Measurements from ENCODE around the gene TET1.
"Not testable (repeated sequence)": the region's sequence is repeated elsewhere in the genome, so short reads cannot be mapped to it uniquely, and the experiment has no call there.

Gene TET1

DNA sequence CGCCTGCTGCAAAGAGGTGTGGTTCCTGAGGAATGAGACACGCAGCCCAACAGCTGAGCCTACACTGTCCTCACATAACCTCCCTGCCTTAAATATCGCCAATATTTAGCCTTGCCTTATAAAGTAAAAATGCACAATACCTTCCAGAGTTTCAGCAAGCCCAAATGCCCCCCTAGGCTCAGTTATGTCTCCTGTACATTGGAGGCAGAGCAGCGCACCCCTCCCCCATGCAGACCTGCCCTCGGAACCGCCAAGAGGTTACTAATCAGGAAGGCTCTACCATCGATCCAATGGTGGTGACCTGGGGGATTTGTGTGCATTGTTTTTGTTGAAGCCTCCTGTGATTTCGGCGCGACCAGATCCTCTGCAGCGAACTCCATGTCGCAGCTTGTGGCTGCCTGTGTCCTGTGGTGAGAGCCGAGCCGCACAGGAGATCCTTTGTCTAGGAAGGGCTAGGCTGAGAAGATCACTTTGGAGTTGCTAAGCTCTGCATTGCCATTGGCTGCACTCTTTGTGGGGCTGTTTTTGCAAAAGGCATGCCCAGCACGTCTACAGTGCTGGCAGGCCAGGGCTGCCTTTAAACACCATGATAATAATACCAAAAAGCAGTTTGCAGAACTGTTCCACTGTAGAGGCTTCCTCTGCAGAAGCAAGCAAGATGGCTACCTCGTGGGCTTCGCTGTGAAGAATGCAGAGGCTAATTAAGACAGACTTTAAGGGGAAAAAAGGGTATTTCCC lies 40.1 kb downstream of the TET1 start:
- TF ChIP-seq, protein P1, sequence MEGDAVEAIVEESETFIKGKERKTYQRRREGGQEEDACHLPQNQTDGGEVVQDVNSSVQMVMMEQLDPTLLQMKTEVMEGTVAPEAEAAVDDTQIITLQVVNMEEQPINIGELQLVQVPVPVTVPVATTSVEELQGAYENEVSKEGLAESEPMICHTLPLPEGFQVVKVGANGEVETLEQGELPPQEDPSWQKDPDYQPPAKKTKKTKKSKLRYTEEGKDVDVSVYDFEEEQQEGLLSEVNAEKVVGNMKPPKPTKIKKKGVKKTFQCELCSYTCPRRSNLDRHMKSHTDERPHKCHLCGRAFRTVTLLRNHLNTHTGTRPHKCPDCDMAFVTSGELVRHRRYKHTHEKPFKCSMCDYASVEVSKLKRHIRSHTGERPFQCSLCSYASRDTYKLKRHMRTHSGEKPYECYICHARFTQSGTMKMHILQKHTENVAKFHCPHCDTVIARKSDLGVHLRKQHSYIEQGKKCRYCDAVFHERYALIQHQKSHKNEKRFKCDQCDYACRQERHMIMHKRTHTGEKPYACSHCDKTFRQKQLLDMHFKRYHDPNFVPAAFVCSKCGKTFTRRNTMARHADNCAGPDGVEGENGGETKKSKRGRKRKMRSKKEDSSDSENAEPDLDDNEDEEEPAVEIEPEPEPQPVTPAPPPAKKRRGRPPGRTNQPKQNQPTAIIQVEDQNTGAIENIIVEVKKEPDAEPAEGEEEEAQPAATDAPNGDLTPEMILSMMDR (IDR thresholded peaks at IDR 0.05; ENCODE audit: low read depth, low read length, missing control alignments): no peak
- peak overlapping the region; percentile 41 for H3K4me3 ChIP-seq (replicated peaks; ENCODE audit: low read depth, low read length)
- no peak for DNase-seq (ENCODE audit: extremely low read depth, low read depth)

DNA sequence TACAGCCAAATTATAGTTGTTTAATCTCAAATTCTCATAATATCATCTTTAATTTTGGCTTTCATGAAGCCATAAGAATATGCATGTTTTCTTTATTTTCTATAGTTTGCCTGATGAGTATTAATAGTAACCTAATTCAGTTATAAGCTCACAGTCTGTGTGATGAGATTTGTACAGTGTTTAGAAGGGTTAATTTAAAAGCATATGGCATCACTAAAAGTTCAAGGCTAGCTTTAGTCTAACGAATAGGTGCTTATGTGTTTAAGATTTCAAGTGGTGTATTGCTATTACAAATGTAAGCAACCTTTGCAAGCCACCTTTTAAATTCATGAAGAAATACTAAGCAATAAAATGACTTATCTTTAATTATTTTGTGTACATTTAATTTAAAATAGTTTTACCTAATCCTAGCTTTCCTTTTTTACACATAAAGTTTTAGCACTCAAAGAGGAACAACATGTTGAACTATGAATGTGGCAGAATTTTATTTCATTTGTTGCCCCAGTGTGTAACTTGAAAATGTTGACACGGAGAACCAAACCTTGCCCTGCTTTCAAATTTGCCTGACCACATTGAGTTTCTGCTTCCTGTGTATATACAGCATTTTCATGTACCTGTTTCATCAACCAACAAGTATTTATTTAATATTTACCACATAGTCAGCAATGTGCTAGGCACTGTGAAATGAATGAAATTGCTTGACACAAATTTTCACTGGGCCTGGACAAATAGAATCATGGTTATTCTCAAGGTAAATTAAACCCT lies 41.5 kb downstream of the TET1 start:
- no peak for DNase-seq (ENCODE audit: extremely low read depth, low read depth)
- H3K4me3 ChIP-seq (replicated peaks; ENCODE audit: low read depth, low read length): no peak overlapping the region

DNA sequence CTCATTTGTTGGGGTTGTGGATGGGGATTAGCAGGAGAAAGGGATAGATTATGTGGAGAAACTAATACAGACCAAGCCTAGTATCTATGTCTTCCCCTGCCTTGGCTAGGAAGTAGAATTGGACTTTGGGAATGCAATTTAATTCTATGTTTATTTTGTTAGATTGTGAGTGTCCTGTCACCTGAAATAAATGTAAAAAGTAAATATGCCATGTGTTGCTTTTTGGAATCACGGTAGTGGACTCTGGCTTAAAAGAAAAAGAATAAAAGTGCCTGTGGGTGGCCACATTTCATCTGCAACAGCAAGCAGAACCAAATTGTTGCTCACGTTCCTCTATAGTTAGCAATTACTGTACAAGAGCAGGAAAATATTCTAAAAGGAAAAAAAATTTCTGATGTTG lies 42.3 kb downstream of the TET1 start:
- TF ChIP-seq, protein P1 (IDR thresholded peaks at IDR 0.05; ENCODE audit: low read depth, low read length, missing control alignments): no peak
- DNase-seq (ENCODE audit: extremely low read depth, low read depth): no peak
- H3K4me3 ChIP-seq (replicated peaks; ENCODE audit: low read depth, low read length): no peak overlapping the region

More for the DNA sequence above, 41.5 kb downstream of the TET1 start:
- TF ChIP-seq, protein P1 (IDR thresholded peaks at IDR 0.05; ENCODE audit: low read depth, low read length, missing control alignments): no peak

DNA sequence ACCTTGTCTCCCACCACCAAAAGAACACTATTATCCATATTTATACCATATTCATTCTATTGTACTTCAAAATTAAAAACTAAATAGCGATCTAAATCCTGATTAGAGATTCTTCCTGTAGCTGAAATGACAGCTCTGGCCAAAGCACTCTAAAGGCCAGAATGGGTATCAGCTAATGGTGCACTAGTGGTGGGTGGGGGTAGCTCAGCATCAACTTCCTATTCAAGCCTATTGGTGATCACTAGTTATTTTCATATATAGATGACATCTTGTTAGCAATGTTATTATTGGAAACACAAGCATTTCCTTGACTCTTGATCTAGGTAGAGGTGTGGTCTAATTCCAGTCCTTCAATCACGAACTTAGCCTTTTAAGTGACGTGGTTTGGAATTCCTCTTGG lies 43.6 kb downstream of the TET1 start:
- DNase-seq (ENCODE audit: extremely low read depth, low read depth): no peak
- no peak overlapping the region for H3K4me3 ChIP-seq (replicated peaks; ENCODE audit: low read depth, low read length)
- TF ChIP-seq, protein P1 (IDR thresholded peaks at IDR 0.05; ENCODE audit: low read depth, low read length, missing control alignments): no peak

DNA sequence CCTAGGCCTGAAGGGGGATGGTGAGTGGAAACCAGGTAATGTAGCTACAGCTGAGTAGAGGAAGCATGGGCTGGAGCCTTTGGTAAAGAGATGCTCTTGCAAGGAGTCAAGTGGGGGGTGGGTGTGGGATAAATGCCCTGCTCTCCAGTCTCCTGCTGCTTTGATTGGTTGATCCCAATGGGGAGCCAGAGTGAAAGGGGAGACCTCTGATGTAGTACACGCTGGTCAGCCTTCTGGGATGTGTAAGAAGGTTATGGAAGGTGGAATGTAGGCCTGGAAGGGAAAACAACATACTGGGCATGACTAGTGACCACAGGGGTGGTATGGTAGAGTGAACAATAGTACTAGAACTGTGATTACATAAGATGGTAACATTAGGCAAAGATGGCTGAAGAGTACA lies 44.3 kb downstream of the TET1 start:
- TF ChIP-seq, protein P1 (IDR thresholded peaks at IDR 0.05; ENCODE audit: low read depth, low read length, missing control alignments): no peak
- DNase-seq (ENCODE audit: extremely low read depth, low read depth): no peak
- H3K4me3 ChIP-seq (replicated peaks; ENCODE audit: low read depth, low read length): no peak overlapping the region

DNA sequence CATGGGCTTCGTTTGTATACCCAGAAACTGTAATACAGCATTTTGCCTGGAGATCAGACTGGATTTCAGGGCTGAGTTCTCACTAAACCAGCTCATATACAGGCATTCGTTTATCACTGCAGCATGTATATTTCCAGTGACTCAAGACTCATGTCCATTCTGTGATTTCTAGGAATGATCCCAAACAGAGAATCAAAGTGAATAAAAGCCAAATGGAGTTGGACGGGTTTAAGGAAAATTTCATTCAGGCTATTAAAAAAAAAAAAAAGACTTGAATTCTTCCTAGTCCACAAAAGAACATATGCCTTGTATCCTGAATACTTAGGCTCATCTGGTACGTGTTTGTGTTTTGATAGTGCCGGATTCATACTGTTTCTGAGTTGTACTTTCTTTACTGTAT lies 46.8 kb downstream of the TET1 start:
- no peak for DNase-seq (ENCODE audit: extremely low read depth, low read depth)
- TF ChIP-seq, protein P1 (IDR thresholded peaks at IDR 0.05; ENCODE audit: low read depth, low read length, missing control alignments): no peak
- H3K4me3 ChIP-seq (replicated peaks; ENCODE audit: low read depth, low read length): no peak overlapping the region

DNA sequence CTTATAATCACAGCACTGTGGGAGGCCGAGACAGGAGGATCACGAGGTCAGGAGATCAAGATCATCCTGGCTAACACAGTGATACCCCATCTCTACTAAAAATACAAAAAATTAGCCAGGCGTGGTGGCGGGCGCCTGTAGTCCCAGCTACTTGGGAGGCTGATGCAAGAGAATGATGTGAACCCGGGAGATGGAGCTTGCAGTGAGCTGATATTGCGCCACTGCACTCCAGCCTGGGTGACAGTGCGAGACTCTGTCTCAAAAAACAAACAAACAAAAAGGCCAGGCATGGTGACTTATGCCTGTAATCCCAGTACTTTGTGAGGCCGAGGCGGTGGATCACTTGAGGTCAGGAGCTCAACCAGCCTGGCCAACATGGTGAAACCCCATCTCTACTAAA lies 49.9 kb downstream of the TET1 start:
- H3K4me3 ChIP-seq (replicated peaks; ENCODE audit: low read depth, low read length); DNase-seq (ENCODE audit: extremely low read depth, low read depth): not testable (repeated sequence)
